Activated CD8-positive, alpha-beta memory T cell treated with anti-CD3 and anti-CD28 coated beads, Interleukin-2, amount 10 ng/mL, durations not matched to agents 7 days and 5 days (primary cell): ENCODE results near the gene GPD1L. TPM values are rescaled to one million over a fixed set of nuclear protein-coding genes. Genes with fewer than 3 reads are reported as not detected.

ENCODE experiments used
- ATAC-seq: fragments of 150-1000 bp; cut with Tn5 transposase; one replicate; pipeline ENCODE4 v1.10.0; 2021; ENCODE audit warnings: moderate library complexity
- CTCF ChIA-PET: fragments of 350-600 bp; sonication (Branson Sonifier 250); formaldehyde crosslinking; loops from one replicate; lab custom pipeline; 2021; ENCODE audit warnings: antibody characterized with exemption; lab: Charles Lee
- DNase-seq: peaks from one replicate; pipeline ENCODE4 v3.0.0-alpha.2; 2020
- H3K27ac Mint-ChIP-seq: one replicate; pipeline ENCODE4 v1.8.0; 2021; ENCODE audit warnings: mild to moderate bottlenecking, mixed read lengths
- H3K27me3 Mint-ChIP-seq: one replicate; pipeline ENCODE4 v1.8.0; 2021; ENCODE audit warnings: mixed read lengths
- H3K36me3 Mint-ChIP-seq: one replicate; pipeline ENCODE4 v1.8.0; 2021; ENCODE audit warnings: mild to moderate bottlenecking, mixed read lengths
- H3K4me1 Mint-ChIP-seq: one replicate; pipeline ENCODE4 v1.8.0; 2021; ENCODE audit warnings: mixed read lengths
- H3K4me3 Mint-ChIP-seq: one replicate; pipeline ENCODE4 v1.8.0; 2021; ENCODE audit warnings: mild to moderate bottlenecking, moderate library complexity, mixed read lengths
- H3K9me3 Mint-ChIP-seq: one replicate; pipeline ENCODE4 v1.8.0; 2022; ENCODE audit warnings: low read depth, mixed read lengths
- total RNA-seq, 2 experiments: library from RNA; stranded (reverse); gene quantifications; one replicate each; pipeline ENCODE4 v1.2.3, GENCODE V29; 2021

The GPD1L gene
- total RNA-seq, 2 experiments from 2014 or later = 20.7 to 26.8 TPM

GRCh38 chr3:32155117-32155516, 48.7 kb downstream of the GPD1L start:
- no peak for ATAC-seq
- Mint-ChIP-seq H3K36me3 (peaks cover 10% of the 10 kb centered on the region), H3K4me3 (no peak overlapping the region), H3K4me1 (no peaks in the 10 kb centered on the region), H3K27me3 (no peaks in the 10 kb centered on the region), H3K27ac (no peak overlapping the region), H3K9me3 (no peaks in the 10 kb centered on the region)
- DNase-seq = no peak
- CTCF ChIA-PET = interaction anchor here (1.1 kb wide), 1 partner anchor 11 kb away, joined by 7 read pairs; no protein-coding TSS in a partner anchor

- H3K36me3 Mint-ChIP-seq = peaks cover 7% of the 10 kb centered on the region
- no peak overlapping the region for H3K4me3 Mint-ChIP-seq
- CTCF ChIA-PET = interaction anchor here (1.1 kb wide), 2 partner anchors 18 to 19 kb away, joined by 4 to 6 read pairs; no protein-coding TSS in a partner anchor
- H3K4me1 Mint-ChIP-seq = no peaks in the 10 kb centered on the region
- no peaks in the 10 kb centered on the region for H3K27me3 Mint-ChIP-seq
- DNase-seq (no peak), ATAC-seq (no peak)
- H3K9me3 Mint-ChIP-seq = no peaks in the 10 kb centered on the region
- H3K27ac Mint-ChIP-seq = no peak overlapping the region
Observed at GRCh38 chr3:32157600-32158264, 51.3 kb downstream of the GPD1L start.

GRCh38 chr3:32160706-32161214, 54.3 kb downstream of the GPD1L start:
- H3K36me3 Mint-ChIP-seq = peaks cover 24% of the 10 kb centered on the region
- H3K4me3 Mint-ChIP-seq = no peak overlapping the region
- H3K9me3 Mint-ChIP-seq = no peaks in the 10 kb centered on the region
- no peaks in the 10 kb centered on the region for H3K4me1 Mint-ChIP-seq
- H3K27me3 Mint-ChIP-seq = no peaks in the 10 kb centered on the region
- DNase-seq = no peak
- H3K27ac Mint-ChIP-seq = no peak overlapping the region
- no peak for ATAC-seq
- CTCF ChIA-PET = interaction anchor here (0.8 kb wide), 1 partner anchor 16 kb away, joined by 3 read pairs; no protein-coding TSS in a partner anchor

- H3K27me3 Mint-ChIP-seq = no peaks in the 10 kb centered on the region
- DNase-seq (no peak), ATAC-seq (no peak)
- no peak overlapping the region for H3K4me3 Mint-ChIP-seq
- CTCF ChIA-PET = no interaction called here
- H3K36me3 Mint-ChIP-seq = peaks cover 48% of the 10 kb centered on the region
- no peaks in the 10 kb centered on the region for H3K4me1 Mint-ChIP-seq
- no peak overlapping the region for H3K27ac Mint-ChIP-seq
- H3K9me3 Mint-ChIP-seq = no peaks in the 10 kb centered on the region
Observed at GRCh38 chr3:32165442-32165841, 59.0 kb downstream of the GPD1L start.

- DNase-seq (no peak), ATAC-seq (no peak)
- CTCF ChIA-PET = interaction anchor here (1.1 kb wide), 1 partner anchor 16 kb away, joined by 3 read pairs; no protein-coding TSS in a partner anchor
- Mint-ChIP-seq H3K4me3 (no peak overlapping the region), H3K27me3 (no peaks in the 10 kb centered on the region), H3K36me3 (peaks cover 54% of the 10 kb centered on the region), H3K27ac (no peak overlapping the region), H3K4me1 (no peaks in the 10 kb centered on the region), H3K9me3 (peaks cover 2% of the 10 kb centered on the region)
Observed at GRCh38 chr3:32166654-32167053, 60.2 kb downstream of the GPD1L start.

GRCh38 chr3:32172420-32172819, 66.0 kb downstream of the GPD1L start:
- Mint-ChIP-seq H3K27me3 (peaks cover 2% of the 10 kb centered on the region), H3K27ac (no peak overlapping the region), H3K4me3 (no peak overlapping the region), H3K36me3 (peaks cover 33% of the 10 kb centered on the region), H3K9me3 (peaks cover 2% of the 10 kb centered on the region), H3K4me1 (peaks cover 6% of the 10 kb centered on the region)
- DNase-seq (no peak), ATAC-seq (no peak)
- CTCF ChIA-PET = no interaction called here

- Mint-ChIP-seq H3K27me3 (peaks cover 2% of the 10 kb centered on the region), H3K9me3 (peaks cover 2% of the 10 kb centered on the region), H3K27ac (no peak overlapping the region), H3K36me3 (peaks cover 12% of the 10 kb centered on the region), H3K4me1 (peaks cover 11% of the 10 kb centered on the region), H3K4me3 (no peak overlapping the region)
- DNase-seq (peak; percentile 59), ATAC-seq (peak; percentile 52)
- CTCF ChIA-PET = interaction anchor here (0.7 to 3.3 kb wide), 16 partner anchors 15 to 338 kb away, joined by 3 to 18 read pairs (median 4); partner anchors contain the start of gene CMTM8
Observed at GRCh38 chr3:32175607-32176197, 69.3 kb downstream of the GPD1L start.

- Mint-ChIP-seq H3K27ac (no peak overlapping the region), H3K4me1 (peaks cover 11% of the 10 kb centered on the region), H3K4me3 (peak overlapping the region; percentile 13), H3K36me3 (peaks cover 5% of the 10 kb centered on the region), H3K9me3 (no peaks in the 10 kb centered on the region), H3K27me3 (peaks cover 2% of the 10 kb centered on the region)
- CTCF ChIA-PET = interaction anchor here (0.6 to 3.3 kb wide), 35 partner anchors 10 to 533 kb away, joined by 3 to 18 read pairs (median 4); partner anchors contain the start of gene CMTM8
- ATAC-seq = peak; percentile 68
- DNase-seq = peak; percentile 71
Observed at GRCh38 chr3:32176989-32177701, 70.7 kb downstream of the GPD1L start.

GRCh38 chr3:32177702-32178198, 71.3 kb downstream of the GPD1L start:
- CTCF ChIA-PET = interaction anchor here (0.6 to 3.3 kb wide), 25 partner anchors 9 to 356 kb away, joined by 3 to 18 read pairs (median 4); partner anchors contain the start of gene CMTM8
- H3K4me3 Mint-ChIP-seq = peak overlapping the region; percentile 13
- H3K27me3 Mint-ChIP-seq = peaks cover 2% of the 10 kb centered on the region
- H3K9me3 Mint-ChIP-seq = no peaks in the 10 kb centered on the region
- peaks cover 11% of the 10 kb centered on the region for H3K4me1 Mint-ChIP-seq
- ATAC-seq (peak; percentile 79), DNase-seq (peak; percentile 68)
- no peak overlapping the region for H3K27ac Mint-ChIP-seq
- H3K36me3 Mint-ChIP-seq = no peaks in the 10 kb centered on the region

GRCh38 chr3:32180141-32180784, 73.8 kb downstream of the GPD1L start:
- H3K9me3 Mint-ChIP-seq = no peaks in the 10 kb centered on the region
- CTCF ChIA-PET = interaction anchor here (1.5 kb wide), 1 partner anchor 288 kb away, joined by 4 read pairs; no protein-coding TSS in a partner anchor
- DNase-seq (no peak), ATAC-seq (no peak)
- H3K27ac Mint-ChIP-seq = no peak overlapping the region
- H3K27me3 Mint-ChIP-seq = peaks cover 10% of the 10 kb centered on the region
- no peaks in the 10 kb centered on the region for H3K36me3 Mint-ChIP-seq
- peaks cover 11% of the 10 kb centered on the region for H3K4me1 Mint-ChIP-seq
- no peak overlapping the region for H3K4me3 Mint-ChIP-seq

GRCh38 chr3:32181365-32181764, 74.9 kb downstream of the GPD1L start:
- CTCF ChIA-PET = no interaction called here
- DNase-seq = no peak
- peaks cover 11% of the 10 kb centered on the region for H3K4me1 Mint-ChIP-seq
- H3K27ac Mint-ChIP-seq = no peak overlapping the region
- ATAC-seq = no peak
- H3K36me3 Mint-ChIP-seq = no peaks in the 10 kb centered on the region
- no peaks in the 10 kb centered on the region for H3K9me3 Mint-ChIP-seq
- H3K4me3 Mint-ChIP-seq = no peak overlapping the region
- H3K27me3 Mint-ChIP-seq = peaks cover 10% of the 10 kb centered on the region

- peaks cover 10% of the 10 kb centered on the region for H3K27me3 Mint-ChIP-seq
- H3K4me3 Mint-ChIP-seq = no peak overlapping the region
- H3K36me3 Mint-ChIP-seq = no peaks in the 10 kb centered on the region
- H3K9me3 Mint-ChIP-seq = no peaks in the 10 kb centered on the region
- peaks cover 11% of the 10 kb centered on the region for H3K4me1 Mint-ChIP-seq
- no peak for DNase-seq
- CTCF ChIA-PET = no interaction called here
- H3K27ac Mint-ChIP-seq = no peak overlapping the region
- no peak for ATAC-seq
Observed at GRCh38 chr3:32181796-32182195, 75.4 kb downstream of the GPD1L start.
